Activated CD4-positive, alpha-beta T cell treated with anti-CD3 and anti-CD28 coated beads, Interleukin-2, amount 10 ng/mL, durations not matched to agents 7 days and 5 days (primary cell): Measurements from ENCODE around the gene CNTFR. TPM values are rescaled to one million over a fixed set of nuclear protein-coding genes. Genes with fewer than 3 reads are reported as not detected.
A peak's percentile ranks its signal among the peaks of the same experiment; 100 is the strongest.
"Not testable (repeated sequence)": the region's sequence is repeated elsewhere in the genome, so short reads cannot be mapped to it uniquely, and the experiment has no call there.

Experiments used
- CTCF ChIA-PET: fragments of 350-600 bp; sonication (Branson Sonifier 250); formaldehyde crosslinking; loops from one replicate; lab custom pipeline; 2021; ENCODE audit warnings: antibody characterized with exemption; lab: Charles Lee
- POLR2A ChIA-PET: fragments of 350-600 bp; sonication (Branson Sonifier 250); formaldehyde crosslinking; loops from one replicate; lab custom pipeline; 2021; ENCODE audit warnings: antibody characterized with exemption; lab: Charles Lee
- DNase-seq: peaks from one replicate; pipeline ENCODE4 v3.0.0-alpha.2; 2020
- H3K27ac Mint-ChIP-seq: one replicate; pipeline ENCODE4 v1.8.0; 2021; ENCODE audit warnings: mild to moderate bottlenecking, moderate library complexity, mixed read lengths
- H3K27me3 Mint-ChIP-seq: one replicate; pipeline ENCODE4 v1.8.0; 2021; ENCODE audit warnings: mixed read lengths
- H3K36me3 Mint-ChIP-seq: one replicate; pipeline ENCODE4 v1.8.0; 2021; ENCODE audit warnings: low read depth, mixed read lengths
- H3K4me1 Mint-ChIP-seq: one replicate; pipeline ENCODE4 v1.8.0; 2021; ENCODE audit warnings: mixed read lengths
- H3K4me3 Mint-ChIP-seq: one replicate; pipeline ENCODE4 v1.8.0; 2021; ENCODE audit warnings: mild to moderate bottlenecking, moderate library complexity, mixed read lengths
- H3K9me3 Mint-ChIP-seq: one replicate; pipeline ENCODE4 v1.8.0; 2021; ENCODE audit warnings: mixed read lengths
- total RNA-seq, 2 experiments: library from RNA; stranded (reverse); gene quantifications; one replicate each; pipeline ENCODE4 v1.2.3, GENCODE V29; 2021

The CNTFR gene, protein sequence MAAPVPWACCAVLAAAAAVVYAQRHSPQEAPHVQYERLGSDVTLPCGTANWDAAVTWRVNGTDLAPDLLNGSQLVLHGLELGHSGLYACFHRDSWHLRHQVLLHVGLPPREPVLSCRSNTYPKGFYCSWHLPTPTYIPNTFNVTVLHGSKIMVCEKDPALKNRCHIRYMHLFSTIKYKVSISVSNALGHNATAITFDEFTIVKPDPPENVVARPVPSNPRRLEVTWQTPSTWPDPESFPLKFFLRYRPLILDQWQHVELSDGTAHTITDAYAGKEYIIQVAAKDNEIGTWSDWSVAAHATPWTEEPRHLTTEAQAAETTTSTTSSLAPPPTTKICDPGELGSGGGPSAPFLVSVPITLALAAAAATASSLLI
- total RNA-seq, result not detected

DNA sequence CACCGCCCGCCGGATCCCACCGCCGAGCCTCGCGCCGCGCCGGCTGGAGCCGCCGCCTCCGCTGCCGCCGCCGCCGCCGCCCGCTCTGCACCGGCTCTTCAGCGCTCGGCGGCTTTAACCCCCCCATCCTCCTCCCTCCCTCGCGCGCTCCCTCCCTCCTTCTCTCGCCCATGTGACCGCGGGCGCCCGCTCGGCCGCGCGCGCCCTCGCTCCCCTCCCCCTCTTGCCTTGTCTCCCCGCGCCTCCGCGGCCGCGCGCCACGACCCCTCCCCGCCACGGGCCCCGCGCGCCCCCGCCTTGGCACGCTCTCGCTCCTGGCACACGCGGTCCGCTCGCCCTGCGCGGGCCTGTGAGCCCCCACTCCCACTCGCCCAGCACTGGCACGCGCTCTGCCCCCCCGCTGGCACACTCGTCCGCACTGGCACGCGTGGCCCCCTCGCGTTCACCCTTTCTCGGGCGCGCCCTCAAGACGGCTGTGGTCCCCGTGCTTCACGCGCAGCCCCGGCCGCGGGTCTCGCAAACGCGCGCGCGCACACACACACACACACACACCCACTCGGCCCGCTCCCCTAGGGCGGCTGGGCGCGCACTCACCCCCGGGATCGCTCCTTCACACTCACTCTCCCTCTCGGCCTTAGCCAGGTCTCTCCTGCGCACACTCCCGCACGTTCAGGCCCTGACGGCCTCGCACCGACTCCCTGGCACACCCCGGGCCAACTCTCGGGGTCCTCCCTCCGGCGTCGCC, at the start of gene CNTFR:
TSS of gene CNTFR (minus strand) at position 89 of the 745 bp plus-strand sequence. CDS start 20,743 bp downstream, outside the sequence.
- peak within 1 kb of the TSS; percentile 57 for H3K4me3 Mint-ChIP-seq
- no peaks in the 10 kb centered on the region for H3K9me3 Mint-ChIP-seq
- H3K36me3 Mint-ChIP-seq, result no peaks in the 10 kb centered on the region
- H3K4me1 Mint-ChIP-seq, result peaks cover 31% of the 10 kb centered on the region
- H3K27me3 Mint-ChIP-seq, result peaks cover 84% of the 10 kb centered on the region
- ChIA-PET CTCF (no interaction called here), POLR2A (no interaction called here)
- no peak within 1 kb of the TSS for H3K27ac Mint-ChIP-seq
- DNase-seq, result no peak

DNA sequence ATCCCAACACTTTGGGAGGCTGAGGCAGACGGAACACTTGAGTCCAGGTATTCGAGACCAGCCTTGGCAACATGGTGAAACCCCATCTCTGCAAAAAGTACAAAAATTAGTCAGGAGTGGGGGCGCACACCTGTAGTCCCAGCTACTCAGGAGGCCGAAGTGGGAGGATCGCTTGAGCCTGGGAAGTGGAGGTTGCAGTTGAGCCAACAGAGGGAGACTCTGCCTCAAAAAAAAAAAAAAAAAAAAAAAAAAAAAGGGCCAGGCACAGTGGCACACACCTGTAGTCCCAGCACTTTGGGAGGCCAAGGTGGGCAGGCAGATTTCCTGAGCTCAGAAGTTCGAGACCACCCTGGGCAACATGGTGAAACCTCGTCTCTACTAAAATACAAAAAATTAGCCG, 49.8 kb upstream of the CNTFR start:
- DNase-seq, H3K27ac Mint-ChIP-seq, H3K9me3 Mint-ChIP-seq, POLR2A ChIA-PET, H3K27me3 Mint-ChIP-seq: not testable (repeated sequence)
- CTCF ChIA-PET, result interaction anchor here (7.3 to 7.5 kb wide), 2 partner anchors 17 to 27 kb away, joined by 60 to 82 read pairs; partner anchors contain the start of genes DCTN3 and RPP25L
- peaks cover 32% of the 10 kb centered on the region for H3K4me1 Mint-ChIP-seq
- H3K36me3 Mint-ChIP-seq, result peaks cover 15% of the 10 kb centered on the region
- peak overlapping the region; percentile 90 for H3K4me3 Mint-ChIP-seq

GRCh38 chr9:34638138-34638445, 48.6 kb upstream of the CNTFR start:
- DNase-seq, result no peak
- Mint-ChIP-seq H3K4me3 (peak overlapping the region; percentile 90), H3K36me3 (peaks cover 15% of the 10 kb centered on the region), H3K4me1 (peaks cover 39% of the 10 kb centered on the region), H3K27me3 (no peaks in the 10 kb centered on the region), H3K9me3 (no peaks in the 10 kb centered on the region), H3K27ac (peak overlapping the region; percentile 93)
- POLR2A ChIA-PET, result interaction anchor here (1.3 to 2.0 kb wide), 2 partner anchors 9 to 18 kb away, joined by 3 to 8 read pairs; partner anchors contain the start of gene DCTN3
- CTCF ChIA-PET, result interaction anchor here (0.6 to 7.5 kb wide), 10 partner anchors 9 to 63 kb away, joined by 3 to 82 read pairs (median 7); partner anchors contain the start of genes DCTN3, GALT and RPP25L

DNA sequence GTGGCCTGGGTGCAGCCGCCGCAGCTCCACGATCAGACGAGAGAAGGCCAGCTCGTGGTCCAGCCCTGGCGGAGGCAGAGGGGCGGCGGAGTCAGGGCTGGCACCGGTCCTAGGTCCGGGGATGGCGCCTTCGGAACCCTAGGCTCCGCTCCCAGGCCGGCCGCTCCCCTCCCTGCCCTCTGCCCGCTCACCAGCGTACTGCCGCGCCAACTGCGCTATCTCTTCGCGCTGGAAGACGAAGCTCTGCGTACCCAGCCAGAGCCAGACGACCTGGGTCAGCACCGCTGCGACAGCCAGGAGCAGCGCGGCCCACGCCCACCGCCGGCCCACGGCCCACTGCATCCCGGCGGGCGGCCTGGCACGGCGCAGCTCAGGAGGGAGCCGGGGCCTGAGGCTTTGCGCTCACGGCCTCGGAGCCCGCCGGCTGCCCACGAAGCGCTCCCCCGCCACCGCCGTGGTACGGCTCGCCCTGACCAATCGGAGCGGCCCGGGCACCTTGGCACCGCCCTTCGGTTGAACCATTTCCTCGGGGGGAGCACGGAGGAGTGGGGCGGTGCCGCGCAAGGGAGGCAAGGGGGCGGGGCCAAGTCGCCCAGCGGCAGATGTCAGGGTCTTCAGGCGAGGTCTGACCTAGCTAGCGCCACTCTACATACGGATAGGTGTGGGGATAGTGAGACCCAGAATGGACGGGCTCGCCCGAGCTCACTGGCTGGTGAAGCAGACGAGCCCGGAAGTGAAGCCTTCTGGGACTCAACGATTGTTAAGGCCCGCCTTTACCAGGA, 48.0 kb upstream of the CNTFR start, which contains the start of gene SIGMAR1:
TSS of gene SIGMAR1 (minus strand) at position 432 of the 782 bp plus-strand sequence. CDS start at position 342, 90 bp downstream.
- peak within 1 kb of the TSS; percentile 90 for H3K4me3 Mint-ChIP-seq
- DNase-seq, result peak; percentile 94
- peaks cover 39% of the 10 kb centered on the region for H3K4me1 Mint-ChIP-seq
- H3K27ac Mint-ChIP-seq, result peak within 1 kb of the TSS; percentile 93
- H3K9me3 Mint-ChIP-seq, result no peaks in the 10 kb centered on the region
- peaks cover 15% of the 10 kb centered on the region for H3K36me3 Mint-ChIP-seq
- CTCF ChIA-PET, result interaction anchor here (0.6 to 7.5 kb wide), 13 partner anchors 9 to 64 kb away, joined by 3 to 82 read pairs (median 4); partner anchors contain the start of genes DCTN3, GALT and RPP25L
- no peaks in the 10 kb centered on the region for H3K27me3 Mint-ChIP-seq
- POLR2A ChIA-PET, result interaction anchor here (0.6 to 2.0 kb wide), 3 partner anchors 10 to 18 kb away, joined by 3 to 8 read pairs (median 3); partner anchors contain the start of gene DCTN3

DNA sequence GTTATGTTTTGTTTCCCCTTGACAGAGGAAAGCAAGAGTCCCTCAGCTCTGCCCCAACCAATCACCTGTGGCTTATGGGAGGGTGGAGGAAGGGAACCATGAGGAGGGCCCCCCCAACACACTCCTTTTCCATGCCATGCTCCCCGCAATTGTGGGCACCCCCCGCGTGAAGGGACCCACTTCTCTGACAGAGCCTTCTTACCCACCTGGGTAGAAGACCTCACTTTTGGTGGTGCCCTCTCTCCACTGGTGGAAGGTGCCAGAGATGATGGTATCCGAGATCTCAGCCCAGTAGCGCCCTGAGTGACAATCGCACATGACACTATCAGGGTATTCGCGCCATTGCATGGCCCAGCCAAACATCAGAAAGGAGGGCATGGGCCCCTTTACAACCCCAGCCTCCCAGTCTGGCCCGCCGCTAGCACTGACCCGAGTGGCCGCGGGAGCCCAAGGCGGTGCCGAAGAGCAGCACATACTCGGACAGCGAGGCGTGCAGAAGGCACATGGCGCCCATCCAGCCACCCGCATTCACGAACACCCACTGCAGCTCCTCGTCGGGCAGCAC, 47.3 kb upstream of the CNTFR start:
- H3K36me3 Mint-ChIP-seq, result peaks cover 15% of the 10 kb centered on the region
- H3K27me3 Mint-ChIP-seq, result no peaks in the 10 kb centered on the region
- no peaks in the 10 kb centered on the region for H3K9me3 Mint-ChIP-seq
- H3K4me3 Mint-ChIP-seq, result peak overlapping the region; percentile 90
- CTCF ChIA-PET, result interaction anchor here (0.6 to 7.5 kb wide), 6 partner anchors 10 to 24 kb away, joined by 3 to 82 read pairs (median 18); partner anchors contain the start of genes DCTN3, GALT and RPP25L
- peaks cover 39% of the 10 kb centered on the region for H3K4me1 Mint-ChIP-seq
- DNase-seq, result no peak
- POLR2A ChIA-PET, result interaction anchor here (0.6 to 2.0 kb wide), 3 partner anchors 10 to 479 kb away, joined by 3 to 8 read pairs (median 3); partner anchors contain the start of gene DCTN3
- peak overlapping the region; percentile 85 for H3K27ac Mint-ChIP-seq

- ChIA-PET CTCF (interaction anchor here (0.6 to 7.5 kb wide), 5 partner anchors 11 to 481 kb away, joined by 3 to 82 read pairs (median 17); partner anchors contain the start of genes DCTN3, GALT and RPP25L), POLR2A (interaction anchor here (0.9 kb wide), 1 partner anchor 15 kb away, joined by 4 read pairs; the partner anchor contains the start of gene DCTN3)
- Mint-ChIP-seq H3K4me1 (peaks cover 39% of the 10 kb centered on the region), H3K27me3 (peaks cover 3% of the 10 kb centered on the region), H3K36me3 (peaks cover 15% of the 10 kb centered on the region), H3K9me3 (no peaks in the 10 kb centered on the region), H3K4me3 (peak overlapping the region; percentile 58), H3K27ac (peak overlapping the region; percentile 51)
- DNase-seq, result no peak
Observed at GRCh38 chr9:34635556-34635955, 46.0 kb upstream of the CNTFR start.

DNA sequence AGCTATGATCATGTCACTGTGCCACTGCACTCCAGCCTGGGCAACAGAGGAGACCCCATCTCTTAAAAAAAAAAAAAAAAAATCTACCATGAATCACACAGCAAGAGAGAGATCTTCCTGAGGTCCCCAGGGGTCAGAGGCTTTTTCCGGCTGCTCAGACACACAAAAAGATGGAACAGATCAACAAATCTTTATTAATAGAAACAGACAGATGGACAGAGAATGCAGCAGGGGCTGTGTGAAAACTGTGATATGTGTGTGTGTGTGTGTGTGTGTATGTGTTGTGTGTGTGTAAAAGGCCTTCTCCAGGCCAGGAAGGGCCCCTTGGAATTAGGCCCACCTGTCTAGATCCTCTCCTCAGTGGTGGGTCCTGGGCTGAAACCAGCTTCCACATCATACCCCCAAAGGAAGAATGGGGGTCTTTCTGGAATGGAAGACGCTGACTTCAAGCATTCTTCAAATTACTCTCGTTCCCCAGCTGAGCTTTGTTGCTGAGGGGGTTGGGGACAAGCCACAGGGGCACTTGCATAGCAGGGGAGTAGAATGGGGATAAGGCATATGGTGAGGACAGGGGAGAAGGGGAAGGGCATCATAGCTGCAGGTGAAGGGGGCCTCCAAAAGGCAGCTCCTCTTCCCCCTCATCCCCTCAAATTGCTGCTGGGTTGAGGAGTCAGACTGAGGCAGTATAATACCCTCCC, 45.2 kb upstream of the CNTFR start:
- CTCF ChIA-PET, result interaction anchor here (0.8 to 7.5 kb wide), 15 partner anchors 8 to 261 kb away, joined by 3 to 82 read pairs (median 6); partner anchors contain the start of genes DCTN3, GALT and RPP25L
- no peak for DNase-seq
- Mint-ChIP-seq H3K36me3 (peaks cover 15% of the 10 kb centered on the region), H3K27me3 (peaks cover 12% of the 10 kb centered on the region), H3K4me1 (peaks cover 39% of the 10 kb centered on the region), H3K27ac (peak overlapping the region; percentile 42), H3K4me3 (no peak overlapping the region), H3K9me3 (no peaks in the 10 kb centered on the region)
- POLR2A ChIA-PET, result interaction anchor here (0.9 to 1.2 kb wide), 2 partner anchors 14 to 17 kb away, joined by 3 to 4 read pairs; partner anchors contain the start of gene DCTN3

GRCh38 chr9:34633851-34634550, 44.5 kb upstream of the CNTFR start:
- Mint-ChIP-seq H3K4me1 (peaks cover 42% of the 10 kb centered on the region), H3K36me3 (peaks cover 15% of the 10 kb centered on the region), H3K4me3 (no peak overlapping the region), H3K27me3 (peaks cover 19% of the 10 kb centered on the region), H3K9me3 (no peaks in the 10 kb centered on the region), H3K27ac (no peak overlapping the region)
- ChIA-PET POLR2A (interaction anchor here (1.0 to 1.2 kb wide), 2 partner anchors 14 to 16 kb away, joined by 3 read pairs; no protein-coding TSS in a partner anchor), CTCF (interaction anchor here (0.6 to 7.5 kb wide), 21 partner anchors 9 to 451 kb away, joined by 3 to 82 read pairs (median 4); partner anchors contain the start of genes DCTN3, GALT and RPP25L)
- peak; percentile 83 for DNase-seq

- CTCF ChIA-PET, result interaction anchor here (0.6 to 7.5 kb wide), 15 partner anchors 10 to 450 kb away, joined by 3 to 82 read pairs (median 5); partner anchors contain the start of genes DCTN3 and RPP25L
- H3K27me3 Mint-ChIP-seq, result peaks cover 24% of the 10 kb centered on the region
- POLR2A ChIA-PET, result interaction anchor here (1.0 to 1.2 kb wide), 2 partner anchors 14 to 16 kb away, joined by 3 read pairs; no protein-coding TSS in a partner anchor
- H3K27ac Mint-ChIP-seq, result no peak overlapping the region
- peaks cover 16% of the 10 kb centered on the region for H3K36me3 Mint-ChIP-seq
- no peak for DNase-seq
- peaks cover 39% of the 10 kb centered on the region for H3K4me1 Mint-ChIP-seq
- no peak overlapping the region for H3K4me3 Mint-ChIP-seq
- no peaks in the 10 kb centered on the region for H3K9me3 Mint-ChIP-seq
Observed at GRCh38 chr9:34633166-34633565, 43.6 kb upstream of the CNTFR start.
